Suprapubic skin (tissue), 4 donors: ENCODE data around the gene ARHGEF3. TPM values are rescaled to one million over a fixed set of nuclear protein-coding genes. Genes with fewer than 3 reads are reported as not detected.

Experiments used
- DNase-seq, 2 donors: peaks; one replicate each; pipeline ENCODE4 v3.0.0-alpha.2; 2019; ENCODE audit warnings: low spot score in 2 of 2
- H3K27ac ChIP-seq: fragments of 200-600 bp; sonication (generic); one replicate; pipeline ENCODE4 v1.5.1; 2019
- H3K27me3 ChIP-seq: fragments of 200-600 bp; sonication (generic); one replicate; pipeline ENCODE4 v1.5.1; 2019
- H3K36me3 ChIP-seq: fragments of 200-600 bp; sonication (generic); one replicate; pipeline ENCODE4 v1.5.1; 2019
- H3K4me1 ChIP-seq: fragments of 200-600 bp; sonication (generic); one replicate; pipeline ENCODE4 v1.5.1; 2019
- H3K4me3 ChIP-seq: fragments of 200-600 bp; sonication (generic); one replicate; pipeline ENCODE4 v1.5.1; 2019; ENCODE audit warnings: mild to moderate bottlenecking
- H3K9me3 ChIP-seq: fragments of 200-600 bp; sonication (generic); one replicate; pipeline ENCODE4 v1.5.1; 2019
- EP300 ChIP-seq: sonication (generic); formaldehyde crosslinking; IDR thresholded peaks from one replicate; pipeline ENCODE4 v1.6.1; 2017; ENCODE audit warnings: antibody characterized with exemption
- POLR2A ChIP-seq, 2 donors: fragments of 450-650 bp; IDR thresholded peaks; one replicate each; pipeline ENCODE4 v1.6.1; 2017; ENCODE audit warnings: antibody characterized with exemption in 2 of 2, mild to moderate bottlenecking in 2 of 2, moderate library complexity in 2 of 2
- POLR2AphosphoS5 ChIP-seq, 3 donors: sonication (generic); formaldehyde crosslinking; IDR thresholded peaks; one replicate each; pipeline ENCODE4 v1.6.1; 2017; ENCODE audit warnings: antibody characterized with exemption in 3 of 3
- total RNA-seq, 4 donors: library from RNA; depleted of rRNA; stranded (reverse); fragments of >200 nt; gene quantifications; one replicate each; pipeline ENCODE4 v1.1.0, GENCODE V29; 2016
- TF ChIP-seq, protein P1 (sequence below), 2 donors: fragments of 200-600 bp in 1 of 2; fragments of 450-650 bp in 1 of 2; sonication (generic) in 1 of 2; IDR thresholded peaks; one replicate each; pipeline ENCODE4 v1.5.1; 2016 to 2019; ENCODE audit warnings: antibody characterized with exemption in 2 of 2, mild to moderate bottlenecking in 1 of 2, moderate library complexity in 1 of 2

Gene ARHGEF3
- total RNA-seq, 4 donors from 2014 or later, result 16.3 to 23.0 (median 19.8) TPM

DNA sequence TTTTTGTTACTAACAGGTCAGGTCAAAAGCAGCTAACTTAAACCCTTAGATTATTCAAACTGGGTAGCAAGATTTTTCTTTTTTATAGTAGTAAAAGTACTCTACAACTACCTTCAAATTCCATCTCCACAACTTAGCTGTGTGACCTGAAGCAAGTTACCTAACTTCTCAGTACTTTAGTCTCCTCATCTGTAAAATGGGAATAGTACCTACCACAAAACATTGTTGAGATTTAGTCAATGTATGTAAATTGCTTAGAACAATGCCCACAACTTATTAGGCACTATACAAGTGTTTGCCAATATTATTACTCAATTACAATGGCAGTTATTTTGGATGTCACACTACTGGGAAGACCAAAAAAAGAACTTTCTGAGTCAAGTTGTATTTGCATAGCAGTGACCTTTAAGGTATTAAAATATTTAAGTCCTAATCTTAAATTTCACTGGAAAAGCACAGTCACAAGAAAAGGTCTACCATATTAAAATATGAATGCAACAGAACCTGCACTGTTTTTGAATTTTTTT lies 121.6 kb downstream of the ARHGEF3 start:
- Histone ChIP-seq H3K9me3 (no peaks in the 10 kb centered on the region), H3K36me3 (no peaks in the 10 kb centered on the region), H3K4me1 (peaks cover 35% of the 10 kb centered on the region), H3K27ac (no peak overlapping the region), H3K4me3 (no peak overlapping the region), H3K27me3 (no peaks in the 10 kb centered on the region)
- DNase-seq, result no peak
- TF ChIP-seq POLR2A (IDR thresholded peaks at IDR 0.05) (no peak), EP300 (no peak), POLR2AphosphoS5 (IDR thresholded peaks at IDR 0.05) (no peak)
- TF ChIP-seq, protein P1, sequence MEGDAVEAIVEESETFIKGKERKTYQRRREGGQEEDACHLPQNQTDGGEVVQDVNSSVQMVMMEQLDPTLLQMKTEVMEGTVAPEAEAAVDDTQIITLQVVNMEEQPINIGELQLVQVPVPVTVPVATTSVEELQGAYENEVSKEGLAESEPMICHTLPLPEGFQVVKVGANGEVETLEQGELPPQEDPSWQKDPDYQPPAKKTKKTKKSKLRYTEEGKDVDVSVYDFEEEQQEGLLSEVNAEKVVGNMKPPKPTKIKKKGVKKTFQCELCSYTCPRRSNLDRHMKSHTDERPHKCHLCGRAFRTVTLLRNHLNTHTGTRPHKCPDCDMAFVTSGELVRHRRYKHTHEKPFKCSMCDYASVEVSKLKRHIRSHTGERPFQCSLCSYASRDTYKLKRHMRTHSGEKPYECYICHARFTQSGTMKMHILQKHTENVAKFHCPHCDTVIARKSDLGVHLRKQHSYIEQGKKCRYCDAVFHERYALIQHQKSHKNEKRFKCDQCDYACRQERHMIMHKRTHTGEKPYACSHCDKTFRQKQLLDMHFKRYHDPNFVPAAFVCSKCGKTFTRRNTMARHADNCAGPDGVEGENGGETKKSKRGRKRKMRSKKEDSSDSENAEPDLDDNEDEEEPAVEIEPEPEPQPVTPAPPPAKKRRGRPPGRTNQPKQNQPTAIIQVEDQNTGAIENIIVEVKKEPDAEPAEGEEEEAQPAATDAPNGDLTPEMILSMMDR (IDR thresholded peaks at IDR 0.05), result no peak

Other genes with a start within 250 kb of the ARHGEF3 start
- 10 to 100 TPM; 17.2 to 50.8 (median 24.9) TPM for gene CCDC66, start 244.8 kb downstream of the ARHGEF3 start, total RNA-seq
- 10 to 100 TPM; 40.0 to 81.7 (median 52.4) TPM for gene TASOR, start 118.7 kb downstream of the ARHGEF3 start, total RNA-seq